Stimulated activated CD8-positive, alpha-beta memory T cell treated with anti-CD3 and anti-CD28 coated beads, Interleukin-15, amount 100 ng/mL, for 1 hour (primary cell): ENCODE data around the gene NPHP4.

Experiments
- DNase-seq: peaks from one replicate; pipeline ENCODE4 v3.0.0-alpha.2; 2020; ENCODE audit warnings: low read depth

NPHP4 gene

DNA sequence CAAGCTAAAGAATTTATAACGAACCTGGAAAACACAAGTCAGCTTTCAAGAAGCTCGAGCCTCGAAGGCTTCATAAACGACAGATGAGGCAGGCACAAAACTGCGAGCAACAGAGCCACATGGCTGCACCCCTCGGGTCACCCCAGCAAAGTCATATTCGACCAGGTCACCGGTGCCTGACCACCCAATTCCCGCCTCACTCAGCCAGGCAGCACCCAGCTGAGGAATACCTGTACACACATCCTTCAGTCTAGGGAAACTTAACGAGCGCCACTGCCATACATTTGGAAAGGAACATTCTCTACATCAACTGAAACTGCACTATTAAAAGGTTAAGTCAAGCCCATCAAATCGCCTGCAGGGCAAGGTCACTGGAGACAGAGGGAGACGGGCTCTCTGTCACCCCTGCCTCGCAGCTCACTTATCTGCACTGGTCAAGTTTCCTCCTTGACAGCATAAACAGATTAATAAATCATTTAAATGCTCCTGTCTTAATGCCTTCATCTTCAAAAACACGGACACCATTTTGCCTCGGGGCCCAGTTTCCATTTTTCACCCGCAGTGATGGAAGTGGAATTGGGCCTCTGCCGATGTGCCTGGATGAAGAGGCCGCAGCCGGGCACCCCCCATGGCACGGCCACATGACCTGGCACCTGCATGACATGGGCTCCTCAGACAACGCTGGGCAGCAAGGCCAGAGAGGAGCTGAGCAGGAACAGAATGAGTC is 20.6 kb downstream of the NPHP4 start:
- DNase-seq, result no peak

DNA sequence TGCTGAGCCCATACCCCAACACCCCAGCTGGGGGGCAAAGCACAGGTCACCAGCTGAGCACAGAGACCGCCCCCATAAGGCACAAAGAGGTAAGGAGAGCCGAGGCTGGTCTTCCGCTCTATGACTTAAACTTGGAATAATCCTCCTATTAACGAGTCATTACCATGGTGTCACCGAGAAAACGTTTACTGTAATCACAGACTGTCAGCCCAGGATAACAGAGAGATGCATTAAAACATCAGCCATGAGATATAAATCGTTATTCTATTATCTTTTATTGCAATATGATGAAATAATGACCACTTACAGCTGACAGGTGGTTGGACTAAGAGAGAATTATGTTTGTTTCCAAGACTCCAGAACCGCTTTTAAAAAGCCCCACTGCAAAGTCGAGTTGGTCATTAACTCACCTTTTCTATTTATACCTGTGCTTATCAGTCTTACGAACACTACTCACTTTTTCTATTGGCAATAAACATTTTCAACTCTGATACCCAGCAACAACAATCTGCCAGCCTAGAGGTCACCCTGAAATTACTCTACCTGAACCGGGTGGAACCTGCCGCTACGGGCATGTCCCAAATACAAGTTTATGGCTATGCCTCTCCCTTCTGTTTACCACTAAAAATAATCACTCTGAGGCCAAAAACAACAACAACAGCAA is 21.5 kb downstream of the NPHP4 start:
- DNase-seq, result no peak

DNA sequence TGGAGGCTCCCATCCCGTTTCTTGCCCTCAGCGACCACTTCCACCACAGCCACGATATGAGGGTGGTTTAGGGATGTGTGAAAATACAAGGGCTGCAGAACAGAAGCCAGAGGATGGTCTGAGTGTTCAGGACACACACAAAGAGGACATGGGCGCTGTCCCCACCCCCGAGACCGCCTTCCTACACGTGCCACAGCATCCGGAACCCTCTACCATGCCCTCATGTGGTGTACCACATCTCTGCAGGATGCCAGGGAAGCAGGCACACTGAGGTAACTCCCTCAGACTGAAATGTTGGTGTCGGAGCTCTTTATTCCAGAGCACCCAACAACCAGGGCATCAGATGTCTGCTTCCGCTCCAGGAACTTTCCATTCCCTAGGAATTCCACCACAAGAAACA is 23.1 kb downstream of the NPHP4 start:
- DNase-seq, result no peak

DNA sequence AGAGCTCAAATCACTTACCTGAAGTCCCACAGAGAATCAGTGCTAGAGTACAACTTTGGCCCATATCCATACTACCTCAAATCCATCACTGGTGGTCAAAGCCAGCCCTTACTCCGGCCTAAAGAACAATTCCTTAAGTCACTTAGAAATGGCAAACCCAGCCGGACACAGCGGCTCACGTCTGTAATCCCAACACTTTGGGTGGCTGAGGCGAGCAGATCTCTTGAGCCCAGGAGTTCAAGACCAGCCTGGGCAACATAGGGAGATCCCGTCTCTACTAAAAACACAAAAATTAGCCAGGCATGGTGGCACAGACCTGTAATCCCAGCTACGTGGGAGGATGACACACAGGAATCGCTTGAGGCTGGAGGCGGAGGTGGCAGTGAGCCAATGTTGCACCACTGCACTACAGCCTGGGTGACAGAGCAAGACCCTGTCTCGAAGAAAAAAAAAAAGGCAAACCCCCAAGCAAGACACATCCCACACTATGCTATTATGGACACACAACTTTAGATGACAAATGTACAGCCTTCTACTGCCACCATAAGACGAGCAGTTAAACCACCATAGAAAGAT is 24.0 kb downstream of the NPHP4 start:
- no peak for DNase-seq

DNA sequence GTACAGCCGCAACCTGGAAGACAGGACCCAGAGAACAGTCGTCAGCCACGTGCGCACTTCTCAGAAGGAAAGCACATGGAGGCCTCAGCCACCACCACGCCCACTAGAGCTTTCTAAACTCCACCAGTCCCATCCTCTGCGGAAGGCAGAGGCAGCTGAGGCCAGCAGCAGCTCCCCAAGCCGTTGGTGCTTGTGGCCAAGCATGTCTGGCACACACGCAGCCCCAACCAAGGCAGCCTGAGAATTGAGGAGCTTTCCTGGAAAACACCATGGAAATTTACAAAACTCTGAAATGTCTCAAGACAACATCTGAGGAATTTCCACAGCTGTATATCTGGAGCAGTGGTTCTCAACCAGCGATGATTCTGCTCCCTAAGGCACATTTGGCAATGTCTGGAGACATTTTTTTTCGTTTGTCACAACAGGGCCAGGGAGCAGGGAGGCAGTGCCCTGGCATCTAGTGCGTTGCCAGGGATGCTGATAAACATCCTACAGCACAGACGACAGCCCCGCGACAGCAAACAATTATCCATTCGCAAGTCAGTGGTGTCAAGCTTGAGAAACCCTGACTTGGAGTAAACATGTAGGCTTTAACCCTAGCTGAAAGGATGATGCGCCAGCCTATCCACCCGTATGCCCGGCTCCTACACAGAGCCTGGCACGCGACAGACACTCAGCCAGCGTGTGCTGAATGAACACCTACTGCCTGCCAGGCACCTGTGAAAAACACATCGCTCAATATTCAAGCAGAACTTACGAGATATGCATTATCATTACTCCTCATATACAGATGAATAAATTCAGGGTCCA is 24.7 kb downstream of the NPHP4 start:
- no peak for DNase-seq

DNA sequence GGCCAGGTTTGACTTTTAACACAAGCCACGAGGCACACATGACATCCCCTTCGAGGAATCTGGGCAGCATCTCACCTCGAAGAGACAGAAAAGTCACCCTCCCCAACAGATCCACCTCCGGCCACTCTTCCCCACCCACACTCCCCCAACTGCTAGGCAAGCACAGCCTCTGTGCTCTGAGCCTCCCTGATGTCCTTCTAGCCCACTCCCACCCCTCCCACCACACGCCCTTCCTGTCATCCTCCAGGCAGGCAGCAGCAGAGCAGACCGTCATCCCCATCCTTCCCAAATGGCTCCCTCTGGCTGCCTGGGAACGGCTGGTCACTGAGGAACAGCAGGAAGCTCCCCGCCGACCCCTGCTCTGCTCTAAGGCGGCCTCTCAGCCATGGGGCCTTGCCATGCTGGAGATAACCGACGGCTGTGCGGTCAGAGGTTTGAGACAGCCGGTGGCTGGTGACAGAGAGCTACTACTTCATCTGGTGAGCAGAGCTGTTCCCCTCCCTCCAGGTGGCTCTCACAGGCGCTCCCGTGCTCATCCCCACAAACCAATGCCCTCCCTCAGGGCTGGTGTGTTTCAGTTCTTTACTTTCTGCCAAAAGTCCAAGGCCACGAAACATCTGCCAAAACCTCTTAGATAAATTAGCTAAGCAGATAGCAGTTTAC is 25.6 kb downstream of the NPHP4 start:
- DNase-seq, result no peak

DNA sequence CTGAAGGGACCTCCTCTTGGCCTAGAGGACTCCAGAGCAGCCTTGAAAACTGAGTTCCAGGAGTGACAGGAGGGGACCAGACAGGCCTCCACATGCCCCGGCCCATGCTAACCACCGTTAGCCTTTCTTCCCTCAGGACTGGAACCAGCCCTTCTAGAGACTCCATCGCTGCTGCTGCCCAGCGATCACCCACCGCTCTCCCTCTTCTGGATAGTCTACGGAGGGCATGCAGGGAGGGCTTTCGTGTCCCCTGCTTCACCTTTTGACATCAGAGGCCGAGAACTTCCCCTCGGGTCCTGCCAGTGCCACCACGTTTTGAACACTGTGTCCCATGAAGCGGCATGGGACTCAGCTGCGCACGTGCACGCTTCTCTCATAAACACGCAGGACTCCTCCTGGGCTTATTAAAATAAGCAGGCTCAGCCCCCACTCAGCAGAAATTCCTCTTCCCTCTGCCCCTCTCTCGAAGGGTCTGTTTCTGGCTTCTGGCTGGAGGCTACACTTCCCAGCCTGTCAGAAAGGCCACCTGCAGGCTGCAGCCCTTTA is 26.6 kb downstream of the NPHP4 start:
- no peak for DNase-seq

DNA sequence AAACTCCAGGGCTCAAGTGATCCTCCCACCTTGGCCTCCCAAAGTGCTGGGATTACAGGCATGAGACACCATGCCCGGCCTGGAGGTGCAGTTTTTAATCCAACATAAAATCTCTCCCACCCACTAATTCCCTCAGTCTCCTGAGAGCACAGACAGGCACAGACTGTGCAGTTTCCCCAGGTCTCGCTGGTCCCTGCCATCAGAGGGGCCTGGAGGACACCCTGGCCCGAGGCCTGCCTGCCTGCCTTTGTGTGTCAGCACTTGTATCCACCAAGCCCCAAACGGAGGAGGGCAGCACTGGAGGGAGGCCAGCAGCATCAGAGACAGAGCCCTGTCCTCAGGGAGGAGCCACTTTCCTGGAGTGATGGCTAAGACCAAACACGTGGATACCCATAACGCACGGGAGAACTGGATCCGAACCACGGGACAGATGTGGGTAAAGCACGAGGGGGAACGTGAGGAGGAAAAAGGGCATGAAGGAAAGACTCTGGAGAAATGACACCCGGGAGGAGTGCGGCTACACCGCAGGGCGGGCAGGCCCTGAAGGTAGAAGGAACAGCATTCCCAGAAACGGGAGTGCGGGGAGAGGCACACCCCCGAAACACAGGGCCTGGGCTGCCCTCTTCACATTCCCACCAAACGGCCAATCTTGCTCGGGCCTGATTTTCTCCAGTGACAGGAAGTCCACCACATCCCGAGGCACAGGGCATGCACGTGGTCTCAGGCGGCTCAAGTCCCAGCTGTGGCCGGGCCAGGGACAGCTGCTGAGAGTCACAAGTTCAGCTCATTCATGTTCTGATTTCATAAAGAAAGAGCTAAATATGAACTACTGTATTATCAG is 29.7 kb downstream of the NPHP4 start:
- DNase-seq, result no peak

DNA sequence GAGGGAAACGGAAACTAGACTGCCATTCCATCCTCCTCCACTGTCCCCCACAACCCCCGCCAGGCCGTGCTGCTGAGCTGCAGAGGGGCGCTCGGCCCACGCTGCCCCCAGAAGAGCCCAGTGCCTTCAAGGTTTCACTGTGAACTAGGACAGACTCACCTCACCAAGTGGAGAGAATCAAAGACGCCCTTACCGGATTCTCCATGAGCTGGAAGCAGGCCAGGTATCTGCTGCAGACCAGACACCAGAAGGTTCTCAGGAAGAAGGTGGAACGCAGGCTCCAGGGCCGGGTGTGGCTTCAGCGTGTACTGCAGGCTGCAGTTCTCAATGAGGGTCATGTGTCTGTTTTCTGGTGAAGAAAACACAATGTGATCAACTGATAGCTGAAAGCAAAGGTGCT is 30.6 kb downstream of the NPHP4 start:
- no peak for DNase-seq

DNA sequence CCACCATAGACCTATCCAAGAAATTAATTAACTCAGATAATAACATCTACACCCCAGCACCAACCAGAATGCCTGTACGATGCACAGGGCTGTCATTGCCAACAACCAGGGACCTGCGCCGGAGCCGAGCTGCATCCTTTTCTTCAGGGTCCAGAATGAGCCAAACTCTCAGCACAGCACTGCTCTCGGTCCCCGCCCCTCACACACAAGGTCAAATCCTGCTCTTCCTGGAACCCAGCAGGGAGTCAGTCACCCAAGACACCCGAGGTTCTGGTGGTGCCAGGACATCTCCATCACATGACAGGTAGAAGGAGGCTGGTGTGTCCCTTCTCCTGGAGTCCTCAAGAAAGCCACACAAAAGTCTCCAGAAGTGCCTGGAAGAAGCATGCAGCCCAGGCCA is 31.9 kb downstream of the NPHP4 start:
- DNase-seq, result no peak

DNA sequence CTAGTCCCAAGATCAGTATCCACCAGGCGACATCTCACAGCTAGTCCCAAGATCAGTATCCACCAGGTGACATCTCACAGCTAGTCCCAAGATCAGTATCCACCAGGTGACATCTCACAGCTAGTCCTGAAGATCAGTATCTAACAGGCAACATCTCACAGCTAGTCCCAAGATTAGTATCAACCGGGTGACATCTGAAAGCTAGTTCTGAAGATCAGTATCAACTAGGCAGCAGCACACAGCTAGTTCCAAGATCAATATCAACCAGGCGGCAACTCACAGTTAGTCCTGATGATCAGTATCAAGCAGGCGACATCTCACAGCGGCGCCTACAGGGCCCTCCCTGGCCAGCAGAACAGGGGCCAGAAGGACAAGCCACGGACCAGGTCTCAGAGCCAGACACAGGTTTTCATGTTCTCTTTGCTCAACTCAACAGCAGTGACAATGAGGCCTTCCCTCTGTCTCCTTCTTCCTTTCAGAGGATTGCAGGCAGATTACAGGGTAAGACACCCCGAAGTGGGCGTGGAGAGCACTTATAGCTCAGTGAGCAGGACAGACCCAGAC is 32.5 kb downstream of the NPHP4 start:
- no peak for DNase-seq

DNA sequence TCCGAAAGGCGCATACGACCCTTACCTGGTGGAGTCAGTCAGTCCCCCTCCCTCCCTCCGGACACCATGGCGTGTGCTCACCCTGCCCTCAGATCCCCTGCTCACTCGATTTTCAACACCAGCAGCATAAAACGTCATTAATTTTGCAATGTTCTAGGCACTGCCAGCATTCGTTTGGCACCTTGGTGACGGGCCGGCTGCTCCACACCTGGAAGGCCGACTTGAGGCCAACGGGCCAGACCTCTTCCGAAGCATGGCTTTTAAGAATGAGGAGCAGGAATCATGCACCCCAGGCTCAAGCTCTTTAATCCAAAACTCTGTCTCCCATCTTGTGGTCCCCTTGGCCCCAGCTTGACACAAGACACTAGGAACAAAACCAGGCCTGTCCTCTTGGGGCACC is 33.1 kb downstream of the NPHP4 start:
- DNase-seq, result no peak

DNA sequence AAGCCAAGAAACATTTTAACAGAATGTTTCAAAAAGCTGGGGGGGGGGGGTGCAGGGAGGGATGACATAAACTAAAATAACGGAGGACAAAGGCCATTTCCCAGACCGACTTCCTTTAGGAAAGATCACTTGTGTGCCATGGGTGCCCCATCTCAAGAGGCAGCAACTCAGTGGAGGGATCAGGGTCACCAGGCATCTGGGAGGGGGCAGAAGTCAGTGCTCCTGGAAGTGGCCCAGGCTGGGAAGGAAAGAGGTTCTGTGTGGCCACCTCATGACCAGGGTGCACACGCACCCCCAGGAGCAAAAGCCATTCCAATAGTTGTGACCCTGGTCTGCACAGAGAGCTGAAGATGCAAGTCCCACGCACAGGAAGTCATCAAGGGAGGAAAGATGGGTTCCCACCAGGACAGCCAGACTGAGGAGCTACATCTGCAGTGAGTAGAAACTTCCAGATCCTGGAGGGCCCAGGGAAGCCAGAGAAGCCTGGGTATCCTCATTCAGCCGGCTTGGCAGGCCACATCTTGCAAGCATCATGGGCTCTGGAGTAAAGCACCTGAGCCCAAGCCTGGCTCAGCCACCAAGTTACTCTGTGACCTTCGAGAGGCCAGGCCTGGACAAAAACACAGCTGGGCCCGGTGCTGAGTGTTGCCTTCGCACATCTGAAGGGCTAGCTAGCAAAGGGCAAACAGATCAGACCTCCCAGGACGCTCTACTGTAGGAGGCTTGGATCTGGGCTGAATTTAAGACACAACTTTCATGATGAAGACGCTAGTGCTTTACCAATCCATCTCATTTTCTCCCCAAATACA is 36.0 kb downstream of the NPHP4 start:
- no peak for DNase-seq

DNA sequence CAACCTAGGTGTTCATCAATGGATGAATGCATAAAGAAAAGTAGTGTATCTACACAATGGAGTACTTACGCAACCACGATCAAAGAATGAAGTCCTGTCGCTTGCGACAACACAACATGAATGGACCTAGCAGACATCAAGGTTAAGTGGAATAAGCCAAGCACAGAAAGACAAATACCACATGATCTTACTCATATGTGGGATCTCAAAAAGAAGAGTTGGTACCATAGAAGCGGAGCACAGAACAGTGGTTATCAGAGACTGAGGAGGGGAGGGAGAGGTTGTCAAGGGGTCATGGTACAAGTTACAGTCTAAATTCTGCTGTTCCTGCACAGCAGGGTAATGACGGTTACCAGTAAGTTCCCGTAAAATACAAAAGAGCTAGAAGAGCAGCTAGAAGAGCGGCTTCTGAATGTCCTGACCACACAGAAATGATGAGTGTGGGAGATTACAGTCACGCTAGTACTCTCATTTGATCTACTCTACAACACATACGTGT is 36.7 kb downstream of the NPHP4 start:
- no peak for DNase-seq

DNA sequence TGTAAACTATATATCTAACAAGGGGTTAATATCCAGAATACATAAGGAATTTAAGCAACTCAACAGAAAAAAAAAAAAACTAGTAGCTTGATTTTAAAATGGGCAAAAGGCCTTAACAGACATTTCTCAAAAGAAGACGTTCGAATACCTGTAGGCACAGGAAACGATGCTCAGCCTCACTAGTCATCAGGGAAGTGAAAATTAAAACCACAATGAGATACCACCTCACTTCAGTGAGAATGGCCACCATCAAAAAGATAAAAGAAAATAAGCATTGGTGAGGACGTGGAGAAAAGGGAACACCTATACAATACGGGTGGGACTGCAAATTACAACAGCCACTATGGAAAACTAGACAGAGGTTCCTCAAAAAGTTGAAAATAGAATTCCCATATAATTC is 37.3 kb downstream of the NPHP4 start:
- DNase-seq, result no peak

DNA sequence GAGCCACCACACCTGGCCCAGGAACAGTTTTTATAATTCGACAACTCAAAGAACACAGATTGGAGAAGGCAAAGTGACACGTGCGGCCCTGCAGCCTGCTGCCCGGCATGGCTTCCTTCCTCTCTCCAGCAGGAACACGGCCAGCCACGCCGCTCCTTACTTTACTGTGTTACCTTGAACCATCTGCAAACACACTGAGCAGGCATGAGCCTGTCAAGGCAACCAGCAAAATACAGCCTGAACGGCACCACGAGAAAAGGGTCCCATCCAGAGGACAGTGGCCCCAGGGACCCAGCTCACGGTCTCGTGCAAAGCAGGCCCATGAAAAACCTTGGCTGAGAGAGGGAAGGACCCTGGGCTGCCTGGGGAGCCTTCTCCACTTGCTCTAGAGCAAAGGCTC is 38.8 kb downstream of the NPHP4 start:
- DNase-seq, result no peak

DNA sequence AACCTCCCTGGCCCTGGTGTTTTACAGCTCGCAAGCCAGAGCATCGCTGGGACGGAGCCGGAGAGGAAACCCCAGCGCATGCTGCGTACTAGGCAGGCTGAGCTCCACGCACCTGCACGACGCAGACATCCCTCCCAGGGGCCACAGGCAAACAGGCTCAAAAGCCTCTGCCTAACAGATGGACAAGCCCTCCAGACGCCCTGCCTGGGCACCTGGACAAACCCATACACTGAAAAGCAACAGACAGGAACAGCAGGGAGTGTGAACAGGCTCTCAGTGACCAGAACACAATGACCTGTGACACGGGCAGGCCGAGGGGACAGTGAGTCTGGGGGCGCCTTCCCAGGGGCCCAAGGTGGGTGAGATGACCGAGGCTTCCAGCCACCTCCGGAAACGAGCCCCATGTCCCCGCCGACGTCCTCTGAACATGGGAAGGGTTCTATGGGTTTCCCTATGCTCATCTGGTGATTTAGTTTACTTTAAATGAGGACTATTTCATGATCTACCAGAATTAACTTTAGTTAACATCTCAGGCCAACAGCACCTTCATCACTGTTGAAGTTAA is 40.3 kb downstream of the NPHP4 start:
- no peak for DNase-seq

DNA sequence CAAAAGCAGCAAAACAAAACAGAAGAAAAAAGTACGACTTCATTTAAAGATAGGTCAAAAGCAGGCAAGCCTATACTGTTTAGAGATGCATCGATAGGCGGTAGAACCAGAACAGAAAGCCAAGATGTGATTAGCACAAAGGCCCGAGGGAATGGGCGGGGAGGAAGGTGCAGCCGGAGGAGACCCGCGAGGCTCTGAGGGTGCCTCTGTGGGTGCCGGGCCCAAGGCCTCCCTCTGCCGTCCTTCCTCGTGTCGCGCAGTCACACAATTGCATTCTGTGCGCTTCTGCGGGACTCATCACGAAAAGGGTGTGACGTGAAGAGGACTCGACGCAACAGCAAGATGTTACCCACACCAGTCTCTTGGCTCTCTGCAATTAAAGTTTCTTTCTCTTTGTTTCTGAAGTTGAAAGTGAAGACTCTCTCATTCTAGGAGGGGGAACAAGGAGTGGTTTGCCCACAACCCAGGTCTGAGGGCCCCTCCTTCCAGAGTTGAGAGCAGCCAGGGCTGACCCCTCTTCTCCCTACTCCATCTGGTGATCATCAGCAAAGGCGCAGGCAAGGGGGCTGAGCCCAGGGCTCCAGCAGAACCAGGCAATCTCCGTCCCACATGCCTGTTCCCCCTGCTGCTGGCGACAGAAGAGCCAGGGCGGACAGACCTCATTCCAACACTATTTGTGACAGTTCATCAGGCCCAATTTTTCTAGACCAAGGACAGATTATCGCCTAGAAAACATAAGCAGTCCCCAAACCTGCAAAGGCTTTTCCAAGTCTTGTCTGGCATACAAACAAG is 41.0 kb downstream of the NPHP4 start:
- DNase-seq, result no peak
